Prostate gland (tissue), 2 donors: ENCODE data around the gene AHNAK. TPM values are rescaled to one million over a fixed set of nuclear protein-coding genes. Genes with fewer than 3 reads are reported as not detected.

Experiments used
- DNase-seq: peaks from one replicate; pipeline ENCODE4 v3.0.0-alpha.2; 2019; ENCODE audit warnings: low spot score
- H3K27ac ChIP-seq, 2 donors: fragments of 200-600 bp; sonication (generic); 2 replicates each; pipeline ENCODE4 v1.5.1; 2017 to 2019
- H3K27me3 ChIP-seq: fragments of 200-600 bp; sonication (generic); replicated peaks from 2 replicates; pipeline ENCODE4 v1.5.1; 2019; ENCODE audit not compliant: insufficient read depth
- H3K36me3 ChIP-seq, 2 donors: fragments of 200-600 bp; sonication (generic); 1 replicate in 1 of 2; 2 replicates in 1 of 2; pipeline versions ENCODE4 v1.5.1 to v1.8.1; 2017 to 2019
- H3K4me1 ChIP-seq: fragments of 200-600 bp; sonication (generic); replicated peaks from 2 replicates; pipeline ENCODE4 v1.5.1; 2019
- H3K4me3 ChIP-seq, 2 donors: fragments of 200-600 bp; sonication (generic); 2 replicates each; pipeline ENCODE4 v1.5.1; 2017 to 2019
- H3K9me3 ChIP-seq: fragments of 200-600 bp; sonication (generic); 2 replicates; pipeline ENCODE4 v1.5.1; 2017
- CTCF ChIP-seq, 4 experiments: fragments of 200-600 bp in 2 of 4; fragments of 450-650 bp in 2 of 4; sonication (generic) in 2 of 4; IDR thresholded peaks; 1 replicate in 3 of 4; 2 replicates in 1 of 4; pipeline ENCODE4 v1.5.1; 2016 to 2019; ENCODE audit warnings: antibody characterized with exemption in 4 of 4, mild to moderate bottlenecking in 2 of 4, moderate library complexity in 2 of 4
- POLR2A ChIP-seq: fragments of 450-650 bp; IDR thresholded peaks from one replicate; pipeline ENCODE4 v1.6.1; 2016; ENCODE audit warnings: antibody characterized with exemption, mild to moderate bottlenecking
- POLR2AphosphoS5 ChIP-seq: sonication (generic); formaldehyde crosslinking; IDR thresholded peaks from one replicate; pipeline ENCODE4 v1.6.1; 2017; ENCODE audit warnings: antibody characterized with exemption
- WGBS: methylation state at CpG from one replicate; pipeline ENCODE4 v1.1.5; 2018; 5-methylcytosine and 5-hydroxymethylcytosine counted together
- intact Hi-C: fragments of 100-400 bp; cut with DNase I; formaldehyde crosslinking; loops from one replicate; pipeline ENCODE4 v1.14.2; 2022
- total RNA-seq, 2 donors: library from RNA; depleted of rRNA; stranded (reverse); fragments of >200 nt; gene quantifications; one replicate each; pipeline ENCODE4 v1.1.0, GENCODE V29; 2016

Gene AHNAK
- total RNA-seq, 2 donors from 2014 or later = 367 to 434 TPM

DNA sequence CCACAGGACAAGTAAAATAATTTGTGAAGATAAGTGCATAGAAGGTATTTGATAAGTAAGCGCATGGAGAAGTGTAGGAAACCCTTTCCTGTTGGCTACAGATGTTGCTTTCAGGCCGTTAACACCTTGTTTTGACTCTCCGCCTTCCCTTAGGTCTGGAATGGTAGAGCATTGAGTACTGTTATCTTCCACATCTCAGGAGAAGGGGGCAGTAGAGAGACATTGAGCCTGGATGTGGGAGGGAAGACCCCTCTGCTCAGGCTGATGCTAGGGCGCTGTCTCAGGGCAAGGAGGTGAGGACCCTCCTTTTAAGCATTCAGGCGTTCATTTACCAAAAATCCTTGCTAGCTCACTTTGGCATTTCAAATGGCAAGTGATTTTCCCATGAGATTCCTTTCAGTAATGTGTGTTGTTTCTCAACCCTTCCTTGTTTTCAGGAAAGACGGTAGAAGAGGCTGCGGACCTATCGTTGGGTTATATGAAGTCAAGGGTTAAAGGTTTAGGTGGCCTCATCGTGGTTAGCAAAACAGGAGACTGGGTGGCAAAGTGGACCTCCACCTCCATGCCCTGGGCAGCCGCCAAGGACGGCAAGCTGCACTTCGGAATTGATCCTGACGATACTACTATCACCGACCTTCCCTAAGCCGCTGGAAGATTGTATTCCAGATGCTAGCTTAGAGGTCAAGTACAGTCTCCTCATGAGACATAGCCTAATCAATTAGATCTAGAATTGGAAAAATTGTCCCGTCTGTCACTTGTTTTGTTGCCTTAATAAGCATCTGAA lies 154.8 kb downstream of the AHNAK start:
- TF ChIP-seq POLR2A (no peak), POLR2AphosphoS5 (no peak), CTCF (IDR thresholded peaks at IDR 0.05) (no peak)
- Histone ChIP-seq H3K9me3 (no peaks in the 10 kb centered on the region), H3K27ac (no peak overlapping the region), H3K4me3 (no peak overlapping the region), H3K27me3 (no peaks in the 10 kb centered on the region), H3K36me3 (no peaks in the 10 kb centered on the region), H3K4me1 (peaks cover 5% of the 10 kb centered on the region)
- no peak for DNase-seq
- WGBS = 89% methylated on average over 16 of the region's 16 CpGs
- intact Hi-C loops = loop anchor here (10.0 kb wide), 1 partner anchor 473 kb away; no protein-coding TSS in a partner anchor

GRCh38 chr11:62390722-62391121 lies 155.9 kb downstream of the AHNAK start:
- Histone ChIP-seq H3K4me3 (no peak overlapping the region), H3K9me3 (no peaks in the 10 kb centered on the region), H3K27me3 (no peaks in the 10 kb centered on the region), H3K27ac (no peak overlapping the region), H3K4me1 (peaks cover 5% of the 10 kb centered on the region), H3K36me3 (no peaks in the 10 kb centered on the region)
- intact Hi-C loops = loop anchor here (10.0 kb wide), 1 partner anchor 474 kb away; no protein-coding TSS in a partner anchor
- no peak for DNase-seq
- TF ChIP-seq POLR2AphosphoS5 (no peak), CTCF (IDR thresholded peaks at IDR 0.05) (no peak), POLR2A (no peak)
- WGBS = 100% methylated on average over 1 of the region's 1 CpG

DNA sequence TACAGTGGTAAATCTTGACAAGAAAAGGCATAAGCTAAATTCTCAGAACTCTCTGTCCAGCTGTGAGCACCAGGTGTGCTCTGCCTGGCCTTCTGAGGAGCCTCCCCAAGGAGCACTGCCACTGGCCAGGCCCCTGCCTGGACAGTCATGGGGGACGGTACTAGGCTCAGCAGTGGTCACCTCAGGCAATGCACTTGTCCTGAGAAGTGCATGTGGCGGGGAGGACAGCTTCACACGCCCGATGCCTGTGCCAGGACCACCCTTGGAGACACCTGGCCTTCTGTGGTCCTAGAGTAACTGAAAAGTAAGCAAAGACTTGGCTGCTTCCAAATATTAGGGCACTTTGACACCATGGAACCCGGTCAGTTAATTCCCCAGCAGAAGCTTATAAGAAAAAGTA lies 156.4 kb downstream of the AHNAK start:
- 62% methylated on average over 5 of the region's 5 CpGs for WGBS
- intact Hi-C loops = loop anchor here (10.0 kb wide), 1 partner anchor 475 kb away; no protein-coding TSS in a partner anchor

GRCh38 chr11:62388999-62389398 lies 157.6 kb downstream of the AHNAK start:
- 68% methylated on average over 11 of the region's 11 CpGs for WGBS
- intact Hi-C loops = no loop called here

More for the DNA sequence above, 156.4 kb downstream of the AHNAK start:
- no peaks in the 10 kb centered on the region for H3K27me3 ChIP-seq
- no peak for DNase-seq
- no peaks in the 10 kb centered on the region for H3K36me3 ChIP-seq
- H3K27ac ChIP-seq = no peak overlapping the region
- H3K4me3 ChIP-seq = no peak overlapping the region
- H3K9me3 ChIP-seq = no peaks in the 10 kb centered on the region
- TF ChIP-seq POLR2AphosphoS5 (no peak), POLR2A (no peak), CTCF (IDR thresholded peaks at IDR 0.05) (no peak)
- peaks cover 5% of the 10 kb centered on the region for H3K4me1 ChIP-seq

More at GRCh38 chr11:62388999-62389398, 157.6 kb downstream of the AHNAK start:
- no peaks in the 10 kb centered on the region for H3K27me3 ChIP-seq
- DNase-seq = no peak
- no peak overlapping the region for H3K27ac ChIP-seq
- no peak overlapping the region for H3K4me3 ChIP-seq
- peaks cover 5% of the 10 kb centered on the region for H3K4me1 ChIP-seq
- H3K9me3 ChIP-seq = no peaks in the 10 kb centered on the region
- TF ChIP-seq POLR2A (no peak), CTCF (IDR thresholded peaks at IDR 0.05) (no peak), POLR2AphosphoS5 (no peak)
- H3K36me3 ChIP-seq = no peaks in the 10 kb centered on the region
